ENCODE measurements around the gene SNTA1.

SNTA1 gene

GRCh38 chr20:33411711-33412483, 31.7 kb downstream of the SNTA1 start:
- no peak for TF ChIP-seq CTCF (IDR thresholded peaks at IDR 0.05)
- Histone ChIP-seq H3K36me3 (peaks cover 44 to 89% (median 67%) of the 10 kb centered on the region in 3 donors), H3K9me3 (no peaks in the 10 kb centered on the region), H3K27ac (no peak overlapping the region), H3K4me3 (no peak overlapping the region), H3K27me3 (no peaks in the 10 kb centered on the region), H3K4me1 (peaks cover 0 to 12% (median 0%) of the 10 kb centered on the region in 4 donors)
- no peak for DNase-seq
- intact Hi-C loops (cut with DNase I; ENCODE audit: low total_unique reads), result loop anchor here (10.0 kb wide), 1 partner anchor 243 kb away; no protein-coding TSS in a partner anchor

- intact Hi-C loops (cut with DNase I; ENCODE audit: low total_unique reads), result loop anchor here (10.0 kb wide), 1 partner anchor 244 kb away; no protein-coding TSS in a partner anchor
These were observed 32.3 kb downstream of the SNTA1 start for GRCh38 chr20:33411242-33411641.

GRCh38 chr20:33410081-33410742, 33.4 kb downstream of the SNTA1 start:
- Histone ChIP-seq H3K4me1 (no peaks in the 10 kb centered on the region), H3K36me3 (peaks cover 44 to 96% (median 72%) of the 10 kb centered on the region in 3 donors), H3K4me3 (no peak overlapping the region), H3K9me3 (no peaks in the 10 kb centered on the region), H3K27ac (no peak overlapping the region), H3K27me3 (no peaks in the 10 kb centered on the region)
- DNase-seq, result no peak
- intact Hi-C loops (cut with DNase I; ENCODE audit: low total_unique reads), result loop anchor here (10.0 kb wide), 1 partner anchor 245 kb away; no protein-coding TSS in a partner anchor
- TF ChIP-seq CTCF (IDR thresholded peaks at IDR 0.05), result no peak

More at GRCh38 chr20:33411242-33411641, 32.3 kb downstream of the SNTA1 start:
- Histone ChIP-seq H3K4me3 (no peak overlapping the region), H3K4me1 (peaks cover 0 to 9% (median 0%) of the 10 kb centered on the region in 4 donors), H3K36me3 (peaks cover 44 to 89% (median 71%) of the 10 kb centered on the region in 3 donors), H3K27me3 (no peaks in the 10 kb centered on the region), H3K9me3 (no peaks in the 10 kb centered on the region), H3K27ac (no peak overlapping the region)
- no peak for TF ChIP-seq CTCF (IDR thresholded peaks at IDR 0.05)
- no peak for DNase-seq

GRCh38 chr20:33408716-33409654, 34.6 kb downstream of the SNTA1 start:
- Histone ChIP-seq H3K4me3 (no peak overlapping the region), H3K27ac (no peak overlapping the region), H3K9me3 (no peaks in the 10 kb centered on the region), H3K4me1 (no peaks in the 10 kb centered on the region), H3K36me3 (peaks cover 44 to 86% (median 70%) of the 10 kb centered on the region in 3 donors), H3K27me3 (no peaks in the 10 kb centered on the region)
- no peak for DNase-seq
- intact Hi-C loops (cut with DNase I; ENCODE audit: low total_unique reads), result no loop called here
- TF ChIP-seq CTCF (IDR thresholded peaks at IDR 0.05), result no peak

GRCh38 chr20:33408313-33408712, 35.2 kb downstream of the SNTA1 start:
- H3K27me3 ChIP-seq, result no peaks in the 10 kb centered on the region
- no peaks in the 10 kb centered on the region for H3K9me3 ChIP-seq
- no peak for TF ChIP-seq CTCF (IDR thresholded peaks at IDR 0.05)
- H3K27ac ChIP-seq, result no peak overlapping the region
- H3K36me3 ChIP-seq, result peaks cover 40 to 80% (median 67%) of the 10 kb centered on the region in 3 donors
- no peaks in the 10 kb centered on the region for H3K4me1 ChIP-seq
- H3K4me3 ChIP-seq, result no peak overlapping the region
- intact Hi-C loops (cut with DNase I; ENCODE audit: low total_unique reads), result no loop called here
- DNase-seq, result no peak

Data from tibial artery (tissue), 4 donors.